ENCODE data around the gene ARFGEF3.
"Not testable (repeated sequence)": the region's sequence is repeated elsewhere in the genome, so short reads cannot be mapped to it uniquely, and the experiment has no call there.

The ARFGEF3 gene

GRCh38 chr6:138277835-138278234 is 116.1 kb downstream of the ARFGEF3 start:
- no peak for DNase-seq

DNA sequence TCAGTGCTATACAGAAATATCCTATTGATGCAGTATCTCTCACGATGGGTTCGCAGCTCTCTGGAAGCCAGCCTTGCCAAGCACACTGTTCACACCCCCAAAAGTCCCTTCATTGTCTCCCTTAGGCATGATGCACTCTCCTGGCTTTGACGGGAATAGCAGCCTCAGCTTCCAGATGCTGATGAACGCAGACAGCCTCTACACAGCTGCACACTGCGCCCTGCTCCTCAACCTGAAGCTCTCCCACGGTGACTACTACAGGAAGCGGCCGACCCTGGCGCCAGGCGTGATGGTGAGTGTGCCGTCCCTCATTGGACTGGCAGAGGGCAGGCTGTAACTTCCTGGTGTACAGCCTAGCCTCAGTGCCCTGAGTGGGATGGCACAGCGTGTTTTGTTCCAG is 116.6 kb downstream of the ARFGEF3 start:
- no peak for DNase-seq

DNA sequence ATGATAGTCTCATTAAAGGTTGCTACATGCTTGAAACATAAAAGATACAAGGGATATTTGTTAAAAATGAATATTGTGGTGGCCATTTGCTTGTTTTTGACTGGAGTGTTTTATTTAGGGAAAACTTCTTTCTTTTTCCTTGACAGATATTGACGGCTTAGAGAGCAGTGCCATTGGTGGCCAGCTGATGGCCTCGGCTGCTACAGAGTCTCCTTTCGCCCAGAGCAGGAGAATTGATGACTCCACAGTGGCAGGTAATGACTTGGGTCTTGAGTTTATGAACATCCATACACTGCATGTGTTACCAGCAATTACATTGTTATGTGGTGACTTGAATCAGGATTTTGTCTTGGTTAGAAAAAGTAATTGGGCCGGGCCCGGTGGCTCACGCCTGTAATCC is 124.1 kb downstream of the ARFGEF3 start:
- DNase-seq = no peak

DNA sequence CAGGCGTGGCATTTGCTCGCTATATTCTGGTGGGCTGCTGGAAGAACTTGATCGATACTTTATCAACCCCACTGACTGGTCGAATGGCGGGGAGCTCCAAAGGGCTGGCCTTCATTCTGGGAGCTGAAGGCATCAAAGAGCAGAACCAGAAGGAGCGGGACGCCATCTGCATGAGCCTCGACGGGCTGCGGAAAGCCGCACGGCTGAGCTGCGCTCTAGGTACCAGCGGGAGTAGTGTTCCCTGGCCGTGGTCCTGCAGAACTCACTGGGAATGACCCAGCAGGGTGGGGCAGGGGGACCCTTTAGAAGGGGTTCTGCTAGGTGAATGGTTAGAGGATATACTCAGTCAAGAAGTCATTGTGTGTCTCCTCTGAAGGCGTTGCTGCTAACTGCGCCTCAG is 125.0 kb downstream of the ARFGEF3 start:
- DNase-seq = no peak

DNA sequence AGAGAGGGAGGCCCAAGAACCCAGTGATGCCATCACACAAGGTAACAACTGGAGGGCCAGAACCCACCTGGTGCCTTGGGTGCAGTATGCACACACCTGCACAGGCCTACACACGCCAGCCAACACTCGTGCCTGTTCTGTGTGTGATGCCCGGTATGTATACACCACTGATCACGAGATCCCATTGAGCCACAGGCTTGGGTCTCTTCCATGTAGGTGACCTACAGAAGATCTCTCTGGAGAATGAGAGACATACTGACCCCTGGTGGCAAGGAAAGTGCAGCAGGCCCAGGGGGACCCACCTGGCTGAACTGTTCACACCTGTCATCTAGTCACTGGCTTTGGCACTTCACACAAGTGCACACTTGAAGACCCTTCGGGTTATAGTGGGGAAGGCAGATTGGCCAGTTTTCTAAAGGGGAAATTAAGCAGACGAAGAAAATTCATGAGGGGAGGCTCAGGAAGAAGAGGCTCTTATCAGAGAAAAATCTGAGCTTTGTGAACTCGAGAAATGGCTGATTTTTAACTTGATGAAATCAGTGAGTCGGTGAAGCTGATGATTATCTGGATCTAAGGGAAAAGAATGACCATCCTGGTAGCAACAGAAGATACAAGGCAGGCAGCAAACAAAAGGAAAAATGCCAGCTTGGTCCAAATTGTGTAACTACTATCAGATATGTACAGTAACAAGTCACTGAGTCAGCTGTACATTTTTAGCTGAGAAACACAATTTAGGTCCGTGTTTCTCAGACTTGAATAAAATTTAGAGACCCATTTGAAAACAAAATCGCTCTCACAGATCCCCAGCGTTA is 125.6 kb downstream of the ARFGEF3 start:
- DNase-seq = no peak

DNA sequence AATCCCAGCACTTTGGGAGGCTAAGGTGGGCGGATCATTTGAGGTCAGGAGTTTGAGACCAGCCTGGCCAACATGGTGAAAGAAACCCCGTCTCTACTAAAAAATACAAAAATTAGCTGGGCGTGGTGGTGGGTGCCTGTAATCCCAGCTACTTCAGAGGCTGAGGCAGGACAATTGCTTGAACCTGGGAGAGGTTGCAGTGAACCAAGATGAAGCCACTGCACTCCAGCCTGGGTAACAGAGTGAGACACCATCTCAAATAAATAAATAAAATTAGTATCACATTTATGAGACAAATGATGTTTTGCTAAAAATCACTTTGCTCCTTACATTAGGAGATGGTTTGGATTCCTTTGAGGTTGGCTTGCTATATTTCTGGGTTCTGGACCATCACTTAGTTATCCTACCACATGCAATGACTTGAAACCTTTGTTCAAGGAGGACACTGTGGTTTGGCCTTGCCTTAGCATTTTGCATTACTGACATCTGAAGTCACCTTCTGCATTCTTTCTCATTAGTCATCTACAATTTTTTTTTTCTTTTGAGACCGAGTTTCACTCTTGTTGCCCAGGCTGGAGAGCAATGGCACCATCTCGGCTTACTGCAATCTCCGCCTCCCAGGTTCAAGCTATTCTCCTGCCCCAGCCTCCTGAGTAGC is 126.8 kb downstream of the ARFGEF3 start:
- not testable (repeated sequence) for DNase-seq

DNA sequence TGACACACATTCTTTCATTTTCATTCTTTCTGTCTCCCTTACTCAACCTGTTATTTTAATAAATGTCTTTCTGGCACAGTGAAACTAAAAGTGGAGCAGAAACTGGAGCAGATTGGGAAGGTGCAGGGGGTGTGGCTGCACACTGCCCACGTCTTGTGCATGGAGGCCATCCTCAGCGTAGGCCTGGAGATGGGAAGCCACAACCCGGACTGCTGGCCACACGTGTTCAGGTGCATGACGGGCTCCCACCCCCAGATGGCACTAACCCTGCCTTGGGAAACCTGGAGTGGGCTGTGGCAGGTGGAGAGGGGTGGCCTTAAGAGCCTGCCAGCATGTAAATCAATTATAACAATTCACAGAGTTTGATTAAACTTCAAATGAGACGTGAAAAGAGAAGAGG is 128.0 kb downstream of the ARFGEF3 start:
- no peak for DNase-seq

- no peak for DNase-seq
Measured at GRCh38 chr6:138290423-138290962, 128.8 kb downstream of the ARFGEF3 start.

DNA sequence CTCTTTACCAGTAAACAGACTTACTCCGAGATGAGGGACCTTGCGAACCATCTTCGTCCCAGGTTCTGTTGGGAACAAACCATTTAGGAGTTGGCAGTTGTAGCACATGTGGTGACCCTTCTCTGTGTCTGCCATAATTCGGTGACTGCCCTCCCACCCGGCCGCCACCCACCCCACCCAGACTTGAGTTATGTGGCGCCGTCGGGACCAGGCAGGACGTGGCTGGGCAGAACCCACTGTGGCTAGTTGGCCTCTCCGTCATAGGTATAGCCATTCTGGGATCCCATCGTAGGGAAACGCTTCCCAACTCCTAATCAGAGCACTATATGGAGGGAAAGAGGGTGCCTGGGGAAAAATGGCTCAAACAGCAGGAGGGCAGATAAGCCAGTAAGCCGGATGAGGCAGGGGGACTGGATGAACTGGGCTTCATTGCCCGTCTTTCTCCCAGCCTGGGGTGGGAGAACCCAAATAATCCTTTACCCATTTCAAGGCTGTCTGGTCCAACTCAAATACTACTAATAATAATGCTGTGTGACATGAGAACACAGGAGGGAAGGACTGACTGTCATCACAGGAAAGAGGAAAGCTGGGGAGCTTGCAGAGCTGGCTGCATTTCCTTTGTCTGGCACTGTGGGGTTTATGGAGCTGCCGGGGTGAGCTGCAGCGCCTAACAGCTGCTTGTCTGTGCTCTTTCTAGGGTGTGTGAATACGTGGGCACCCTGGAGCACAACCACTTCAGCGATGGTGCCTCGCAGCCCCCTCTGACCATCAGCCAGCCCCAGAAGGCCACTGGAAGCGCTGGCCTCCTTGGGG is 129.5 kb downstream of the ARFGEF3 start:
- DNase-seq = no peak

DNA sequence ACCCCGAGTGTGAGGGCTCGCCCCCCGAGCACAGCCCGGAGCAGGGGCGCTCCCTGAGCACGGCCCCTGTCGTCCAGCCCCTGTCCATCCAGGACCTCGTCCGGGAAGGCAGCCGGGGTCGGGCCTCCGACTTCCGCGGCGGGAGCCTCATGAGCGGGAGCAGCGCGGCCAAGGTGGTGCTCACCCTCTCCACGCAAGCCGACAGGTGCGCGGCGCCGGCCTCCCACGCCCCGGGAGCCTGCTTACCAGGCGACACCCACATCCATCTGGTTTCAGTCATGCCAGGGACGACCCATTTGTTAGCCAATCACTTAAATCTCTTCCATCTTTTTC is 130.1 kb downstream of the ARFGEF3 start:
- no peak for DNase-seq

DNA sequence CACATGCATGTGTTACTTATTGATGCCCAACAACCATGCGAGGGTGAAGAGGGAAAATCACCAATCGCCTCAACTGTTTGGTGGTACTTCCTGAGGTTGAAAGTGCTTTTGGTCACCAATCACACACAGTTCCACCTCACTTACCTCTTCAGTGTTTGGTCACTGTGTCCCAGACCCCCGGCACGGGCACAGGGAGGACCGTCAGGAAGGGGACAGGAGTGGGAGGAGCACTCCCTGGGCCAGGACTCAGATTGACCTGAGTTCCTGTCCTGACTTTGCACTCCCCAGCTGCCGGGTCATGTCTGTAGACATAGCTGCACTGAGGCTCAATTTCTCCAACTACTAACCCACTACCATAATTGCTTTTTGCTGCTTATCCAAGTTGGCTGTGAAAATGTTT is 130.7 kb downstream of the ARFGEF3 start:
- DNase-seq = no peak

DNA sequence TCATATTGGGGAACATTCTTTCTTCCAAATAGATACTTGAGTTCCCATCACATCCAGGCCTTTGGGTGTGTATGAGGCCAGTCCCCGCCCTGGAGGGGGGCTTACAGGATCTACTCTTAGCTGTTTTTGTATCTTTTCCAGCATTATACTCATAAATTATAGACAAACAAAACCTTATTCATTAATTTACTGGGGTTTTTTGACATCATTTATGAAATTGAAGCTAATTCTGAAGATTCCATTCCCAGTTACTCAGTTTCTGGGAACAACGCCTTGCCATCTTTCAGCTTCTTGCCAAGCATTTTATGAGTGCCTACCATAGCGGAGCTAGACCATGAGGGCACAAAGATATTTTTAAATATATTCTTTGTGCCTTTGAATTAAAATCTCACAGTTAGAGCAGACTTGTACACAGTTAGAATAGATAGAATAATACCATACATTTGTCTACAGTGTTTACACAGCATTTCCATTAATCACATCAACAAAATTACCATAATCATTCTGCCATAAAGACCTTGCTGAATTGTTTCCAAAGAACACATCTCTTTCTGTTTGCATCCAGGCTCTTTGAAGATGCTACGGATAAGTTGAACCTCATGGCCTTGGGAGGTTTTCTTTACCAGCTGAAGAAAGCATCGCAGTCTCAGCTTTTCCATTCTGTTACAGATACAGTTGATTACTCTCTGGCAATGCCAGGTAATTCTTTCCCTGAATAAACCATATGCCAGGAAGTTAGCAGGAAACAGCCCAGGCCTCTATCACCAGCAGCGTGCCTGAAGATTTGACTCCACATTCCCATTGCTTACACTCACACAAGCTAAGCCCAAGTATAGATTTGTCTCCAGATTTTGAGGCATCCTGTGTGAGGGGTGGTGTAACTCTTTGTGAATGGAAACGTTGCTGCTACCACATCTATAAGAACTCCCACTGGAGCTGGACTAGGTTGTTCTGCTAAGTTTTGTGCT is 132.0 kb downstream of the ARFGEF3 start:
- no peak for DNase-seq

DNA sequence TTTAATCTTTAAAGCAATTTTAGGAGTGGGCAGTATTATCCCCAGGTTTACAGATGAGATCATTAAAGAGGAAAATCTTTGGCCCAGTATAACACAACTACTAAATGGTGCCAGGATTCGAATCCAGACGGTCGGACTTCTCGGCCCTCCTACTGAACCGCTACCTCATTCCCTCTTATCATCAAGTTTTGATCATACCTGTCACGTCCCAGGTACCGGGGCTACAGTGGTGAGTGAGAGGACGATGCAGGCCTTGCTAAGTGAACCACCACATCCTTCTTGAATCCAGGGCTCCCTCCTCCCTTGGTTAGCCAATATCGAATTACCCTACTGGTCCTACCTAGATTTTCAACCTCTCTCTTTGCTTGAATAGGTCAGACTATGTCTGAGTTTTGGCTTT is 134.6 kb downstream of the ARFGEF3 start:
- no peak for DNase-seq

DNA sequence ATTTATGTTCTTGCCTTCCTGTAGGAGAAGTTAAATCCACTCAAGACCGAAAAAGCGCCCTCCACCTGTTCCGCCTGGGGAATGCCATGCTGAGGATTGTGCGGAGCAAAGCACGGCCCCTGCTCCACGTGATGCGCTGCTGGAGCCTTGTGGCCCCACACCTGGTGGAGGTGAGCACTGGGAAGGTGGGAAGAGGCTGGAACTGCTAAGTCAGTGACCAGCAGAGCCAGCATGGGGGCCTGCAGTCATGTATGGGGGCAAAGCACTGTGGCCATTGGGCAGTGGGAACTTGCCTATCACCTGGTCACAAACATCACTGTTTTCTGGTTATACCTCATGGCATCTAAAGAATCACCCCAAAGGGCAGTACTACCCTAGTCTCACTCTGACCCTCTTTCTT is 135.0 kb downstream of the ARFGEF3 start:
- no peak for DNase-seq

DNA sequence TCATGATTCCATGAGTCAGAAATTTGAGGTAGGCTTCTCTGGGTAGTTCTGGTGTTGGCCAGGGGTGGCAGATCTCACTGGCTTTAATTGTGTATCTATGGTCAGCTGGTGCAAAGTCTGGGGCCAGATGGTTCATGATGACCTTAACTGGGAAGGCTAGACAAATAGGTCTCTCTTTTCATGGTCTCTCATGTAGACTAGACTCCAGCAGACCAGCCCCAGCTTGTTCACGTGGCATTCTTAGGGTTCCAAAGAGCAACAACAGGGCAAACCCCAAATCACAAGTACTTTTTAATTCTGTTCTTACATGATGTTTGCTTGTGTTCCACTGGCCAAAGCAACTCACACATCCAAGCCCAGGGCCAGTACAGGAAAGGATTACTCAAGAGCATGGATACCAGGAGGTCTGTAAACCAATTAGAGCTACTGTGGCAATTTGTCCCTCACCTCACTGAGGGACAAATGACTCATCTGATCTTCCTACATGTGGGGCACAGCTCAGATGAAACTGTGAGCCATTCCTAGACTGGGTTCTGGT is 136.1 kb downstream of the ARFGEF3 start:
- DNase-seq = no peak

GRCh38 chr6:138300469-138300868 is 138.7 kb downstream of the ARFGEF3 start:
- no peak for DNase-seq

DNA sequence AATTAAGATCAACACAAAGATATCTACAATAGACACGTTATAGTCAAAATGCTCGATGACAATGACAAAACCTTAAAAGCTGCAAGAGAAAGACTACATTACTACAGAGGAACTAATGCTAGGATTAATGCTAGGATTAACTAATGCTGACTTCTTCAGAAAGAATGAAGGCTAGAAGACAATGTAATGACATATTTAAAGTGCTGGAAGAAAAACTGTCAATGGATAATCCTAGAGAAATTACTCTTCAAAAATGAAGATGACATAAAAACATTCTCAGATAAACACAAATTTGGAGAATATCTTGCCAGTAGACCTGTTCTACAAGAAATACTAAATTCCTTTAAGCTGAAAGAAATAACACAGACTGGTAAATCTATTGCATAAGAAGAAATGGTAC is 140.8 kb downstream of the ARFGEF3 start:
- no peak for DNase-seq

DNA sequence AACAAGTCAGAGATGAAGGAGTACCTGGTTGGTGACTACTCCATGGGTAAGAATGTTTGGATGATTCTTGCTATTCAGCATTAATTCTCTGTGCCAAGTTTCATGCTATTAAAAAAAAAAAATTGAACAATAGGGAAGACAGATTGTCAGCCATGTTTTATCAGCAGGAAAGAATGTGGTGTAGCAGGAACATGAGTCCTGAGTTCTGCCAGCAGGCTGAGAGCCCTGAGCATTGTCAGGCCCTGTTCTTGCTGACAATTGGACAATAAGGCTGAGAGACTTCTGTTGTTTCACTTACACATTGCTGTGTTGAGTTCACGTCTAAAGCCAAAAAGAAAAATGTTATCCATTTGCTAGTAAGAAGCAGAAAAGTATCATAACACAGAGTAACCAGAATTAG is 145.6 kb downstream of the ARFGEF3 start:
- DNase-seq = no peak

- no peak for DNase-seq
Measured at GRCh38 chr6:138307816-138308730, 146.3 kb downstream of the ARFGEF3 start.

DNA sequence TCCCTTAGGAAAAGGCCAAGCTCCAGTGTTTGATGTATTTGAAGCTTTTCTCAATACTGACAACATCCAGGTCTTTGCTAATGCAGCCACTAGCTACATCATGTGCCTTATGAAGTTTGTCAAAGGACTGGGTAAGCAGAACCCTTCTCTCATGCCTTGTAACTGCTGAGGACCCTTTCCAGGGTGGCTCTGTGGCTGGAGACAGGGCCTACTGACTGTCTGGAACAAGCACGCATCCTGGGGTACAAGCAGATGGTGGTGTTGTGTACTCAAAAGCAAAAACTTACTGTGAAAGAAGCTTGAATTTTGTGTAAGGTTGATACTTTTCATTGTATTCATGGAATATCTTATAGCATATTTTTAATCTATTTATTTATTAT is 147.0 kb downstream of the ARFGEF3 start:
- no peak for DNase-seq

- DNase-seq = no peak
Measured at GRCh38 chr6:138309695-138310094, 148.0 kb downstream of the ARFGEF3 start.

Data from NCI-H2171 (cell line).